Endothelial cell of umbilical vein (primary cell): ENCODE data around the gene ZMYM4.

Experiments used
- CTCF ChIP-seq, 2 donors: IDR thresholded peaks; 1 replicate in 1 of 2; 2 replicates in 1 of 2; pipeline ENCODE4 v1.5.1; 2011; ENCODE audit warnings: low read length in 2 of 2, mild to moderate bottlenecking in 2 of 2, moderate library complexity in 2 of 2, control low read depth in 1 of 2, inconsistent platforms in 1 of 2, low read depth in 1 of 2; ENCODE audit not compliant: insufficient read depth in 1 of 2; ENCODE audit errors: extremely low read depth in 1 of 2
- POLR2AphosphoS5 ChIP-seq: IDR thresholded peaks from 2 replicates; pipeline ENCODE4 v1.6.1; 2012; ENCODE audit warnings: low read depth, mild to moderate bottlenecking, control low read depth, low read length, moderate library complexity; ENCODE audit not compliant: insufficient read depth

GRCh38 chr1:35288761-35289160 lies 20.3 kb downstream of the ZMYM4 start:
- TF ChIP-seq POLR2AphosphoS5: no peak
- TF ChIP-seq CTCF (IDR thresholded peaks at IDR 0.05; ENCODE audit: extremely low read depth in 1 of 2, insufficient read depth in 1 of 2, low read depth in 1 of 2, low read length in 2 of 2): no peak
